Coronary artery (tissue), 2 donors: Measurements from ENCODE around the gene ERGIC1.
A peak's percentile ranks its signal among the peaks of the same experiment; 100 is the strongest.

ENCODE experiments used
- DNase-seq: peaks from one replicate; pipeline ENCODE4 v3.0.0-alpha.2; 2017; ENCODE audit warnings: low spot score
- H3K27ac ChIP-seq, 2 donors: fragments of 200-600 bp; sonication (generic); one replicate each; pipeline ENCODE4 v1.5.1; 2016 to 2019
- H3K4me3 ChIP-seq: fragments of 200-600 bp; sonication (generic); 2 replicates; pipeline ENCODE4 v1.5.1; 2016; ENCODE audit warnings: mild to moderate bottlenecking, moderate library complexity
- TF ChIP-seq, protein P1 (sequence below): fragments of 200-600 bp; sonication (generic); IDR thresholded peaks from one replicate; pipeline ENCODE4 v1.5.1; 2019; ENCODE audit warnings: antibody characterized with exemption

Gene ERGIC1

GRCh38 chr5:172837640-172838039 lies 3.6 kb downstream of the ERGIC1 start:
- peak overlapping the region in 1 of 2 donors; percentile 93 for H3K27ac ChIP-seq
- no peak overlapping the region for H3K4me3 ChIP-seq
- TF ChIP-seq, protein P1, sequence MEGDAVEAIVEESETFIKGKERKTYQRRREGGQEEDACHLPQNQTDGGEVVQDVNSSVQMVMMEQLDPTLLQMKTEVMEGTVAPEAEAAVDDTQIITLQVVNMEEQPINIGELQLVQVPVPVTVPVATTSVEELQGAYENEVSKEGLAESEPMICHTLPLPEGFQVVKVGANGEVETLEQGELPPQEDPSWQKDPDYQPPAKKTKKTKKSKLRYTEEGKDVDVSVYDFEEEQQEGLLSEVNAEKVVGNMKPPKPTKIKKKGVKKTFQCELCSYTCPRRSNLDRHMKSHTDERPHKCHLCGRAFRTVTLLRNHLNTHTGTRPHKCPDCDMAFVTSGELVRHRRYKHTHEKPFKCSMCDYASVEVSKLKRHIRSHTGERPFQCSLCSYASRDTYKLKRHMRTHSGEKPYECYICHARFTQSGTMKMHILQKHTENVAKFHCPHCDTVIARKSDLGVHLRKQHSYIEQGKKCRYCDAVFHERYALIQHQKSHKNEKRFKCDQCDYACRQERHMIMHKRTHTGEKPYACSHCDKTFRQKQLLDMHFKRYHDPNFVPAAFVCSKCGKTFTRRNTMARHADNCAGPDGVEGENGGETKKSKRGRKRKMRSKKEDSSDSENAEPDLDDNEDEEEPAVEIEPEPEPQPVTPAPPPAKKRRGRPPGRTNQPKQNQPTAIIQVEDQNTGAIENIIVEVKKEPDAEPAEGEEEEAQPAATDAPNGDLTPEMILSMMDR = no peak
- DNase-seq = no peak

DNA sequence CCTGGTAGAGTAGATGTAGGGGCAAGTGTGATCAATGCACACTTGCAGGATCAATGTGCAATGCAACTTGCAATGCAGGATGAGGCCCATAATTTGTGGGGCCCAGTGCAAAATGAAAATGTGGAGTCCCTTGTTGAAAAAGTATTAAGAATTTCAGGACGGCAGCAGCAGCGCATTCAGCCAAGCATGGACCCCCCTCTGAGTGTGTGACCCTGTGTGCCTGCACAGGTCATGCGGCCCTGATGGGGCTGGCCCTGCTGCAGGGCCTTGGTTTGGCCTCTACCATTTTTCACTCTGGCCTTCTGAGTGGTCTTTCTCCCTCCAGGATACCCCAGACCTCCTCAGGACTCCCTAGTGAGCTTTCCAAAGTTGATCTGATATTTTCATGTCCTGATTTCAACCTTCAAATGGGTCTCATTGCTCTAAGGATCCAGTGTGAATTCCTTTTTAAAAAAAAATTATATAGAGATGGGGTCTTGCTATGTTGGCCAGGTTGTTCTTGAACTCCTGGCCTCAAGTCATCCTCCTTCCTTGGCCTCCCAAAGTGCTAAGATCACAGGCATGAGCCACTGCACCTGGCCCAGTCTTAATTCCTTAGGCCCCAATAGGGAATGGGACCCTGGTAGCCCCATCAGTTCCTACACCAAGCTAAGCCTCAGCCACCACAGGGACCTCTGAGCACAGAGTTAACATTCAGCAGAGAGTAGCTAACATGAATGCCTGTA lies 4.3 kb downstream of the ERGIC1 start:
- TF ChIP-seq, protein P1 = no peak
- H3K27ac ChIP-seq = peak overlapping the region in 1 of 2 donors; percentile 93
- DNase-seq = no peak
- H3K4me3 ChIP-seq = no peak overlapping the region

GRCh38 chr5:172839669-172840431 lies 5.8 kb downstream of the ERGIC1 start:
- TF ChIP-seq, protein P1 = no peak
- DNase-seq = no peak
- Histone ChIP-seq H3K27ac (peak overlapping the region; percentile 2 to 75), H3K4me3 (peak overlapping the region; percentile 11)

- Histone ChIP-seq H3K27ac (peak overlapping the region; percentile 2 to 75), H3K4me3 (peak overlapping the region; percentile 11)
- DNase-seq = no peak
- TF ChIP-seq, protein P1 = no peak
Measured at GRCh38 chr5:172840432-172841154, 6.5 kb downstream of the ERGIC1 start.

DNA sequence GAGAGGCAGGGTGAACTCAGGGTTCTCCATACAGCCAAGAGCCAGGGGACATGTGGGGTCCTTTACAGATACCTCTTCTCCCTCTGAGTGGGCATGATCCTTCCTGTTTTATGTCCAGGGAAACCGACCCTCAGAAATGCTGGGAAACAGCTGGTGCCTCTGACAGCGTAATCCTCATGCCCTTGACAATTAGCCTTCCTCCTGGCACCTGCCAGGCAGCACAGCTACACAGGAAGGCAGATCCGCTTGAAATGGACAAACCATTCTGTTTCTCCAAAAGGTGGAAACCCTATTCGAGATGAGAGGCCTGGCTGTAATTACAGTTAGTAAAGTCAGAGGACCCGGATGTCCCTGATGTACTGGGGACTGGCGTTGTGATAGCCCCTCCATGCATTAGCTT lies 7.2 kb downstream of the ERGIC1 start:
- DNase-seq = no peak
- Histone ChIP-seq H3K27ac (peak overlapping the region; percentile 2 to 75), H3K4me3 (no peak overlapping the region)
- TF ChIP-seq, protein P1 = no peak

DNA sequence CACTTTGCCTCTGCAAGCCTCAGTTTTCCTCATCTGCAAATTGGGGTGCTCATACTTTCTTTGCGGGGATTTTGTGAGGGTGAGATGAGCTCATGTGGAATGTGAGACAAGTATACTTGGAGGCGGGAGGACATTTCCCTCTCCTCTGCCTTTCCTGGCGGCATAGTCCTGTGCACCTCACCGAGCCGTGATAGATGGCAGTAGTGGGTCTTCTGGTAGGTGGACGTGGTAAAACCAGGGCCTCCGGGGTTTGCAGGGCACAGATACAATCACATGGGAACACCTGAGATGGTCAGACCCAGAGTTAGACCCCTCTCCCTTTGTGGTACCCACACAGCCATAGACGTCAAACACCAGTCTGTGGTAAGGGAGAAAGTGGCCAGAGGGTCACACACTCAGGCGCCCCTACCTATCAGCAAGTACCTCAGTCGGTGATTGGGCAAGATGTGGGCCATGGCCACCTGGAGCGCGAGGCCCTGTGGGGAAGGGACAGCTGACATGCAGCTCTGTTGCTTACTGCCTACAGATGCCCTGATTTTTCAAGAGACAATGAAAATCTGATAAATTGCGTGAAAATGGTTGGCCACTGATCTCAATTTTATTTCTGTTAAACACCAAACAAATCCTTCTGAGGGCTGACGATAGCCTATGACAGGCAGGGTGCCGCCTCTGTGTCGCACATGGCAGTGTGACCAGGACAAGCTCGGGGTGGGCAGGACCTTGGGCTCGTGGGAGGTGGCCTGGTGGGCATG lies 9.9 kb downstream of the ERGIC1 start:
- Histone ChIP-seq H3K4me3 (no peak overlapping the region), H3K27ac (no peak overlapping the region)
- TF ChIP-seq, protein P1 = no peak
- no peak for DNase-seq
